DMS 273 (cell line): ENCODE results near the gene MMP23B.
A peak's percentile ranks its signal among the peaks of the same experiment; 100 is the strongest.
"Not testable (repeated sequence)": the region's sequence is repeated elsewhere in the genome, so short reads cannot be mapped to it uniquely, and the experiment has no call there.

Experiments
- DNase-seq: peaks from one replicate; lab custom pipeline; 2025; ENCODE audit not compliant: unreplicated experiment; lab: John Stamatoyannopoulos, UW

Gene MMP23B

GRCh38 chr1:1629430-1630190 lies 2.4 kb upstream of the MMP23B start:
- DNase-seq, result no peak

GRCh38 chr1:1630191-1630964 lies 1.6 kb upstream of the MMP23B start:
- peak; percentile 87 for DNase-seq

- peak; percentile 75 for DNase-seq
Measured at GRCh38 chr1:1630965-1631781, 800 bp upstream of the MMP23B start.

- DNase-seq, result not testable (repeated sequence)
Measured at GRCh38 chr1:1633409-1633808, 1.4 kb downstream of the MMP23B start.

- DNase-seq, result not testable (repeated sequence)
Measured at GRCh38 chr1:1634613-1635012, 2.6 kb downstream of the MMP23B start.

GRCh38 chr1:1636621-1637478 lies 4.9 kb downstream of the MMP23B start:
- not testable (repeated sequence) for DNase-seq

GRCh38 chr1:1637479-1637875 lies 5.5 kb downstream of the MMP23B start:
- not testable (repeated sequence) for DNase-seq

- DNase-seq, result not testable (repeated sequence)
Measured at GRCh38 chr1:1638528-1638927, 6.6 kb downstream of the MMP23B start.

- DNase-seq, result not testable (repeated sequence)
Measured at GRCh38 chr1:1639368-1639767, 7.4 kb downstream of the MMP23B start.

GRCh38 chr1:1640081-1640480 lies 8.1 kb downstream of the MMP23B start:
- DNase-seq, result not testable (repeated sequence)

- not testable (repeated sequence) for DNase-seq
Measured at GRCh38 chr1:1640711-1641461, 8.9 kb downstream of the MMP23B start.

GRCh38 chr1:1646326-1646725 lies 14.4 kb downstream of the MMP23B start:
- DNase-seq, result not testable (repeated sequence)

- not testable (repeated sequence) for DNase-seq
Measured at GRCh38 chr1:1647567-1648241, 15.7 kb downstream of the MMP23B start.

- not testable (repeated sequence) for DNase-seq
Measured at GRCh38 chr1:1648265-1648664, 16.3 kb downstream of the MMP23B start.

- DNase-seq, result peak; percentile 99
Measured at GRCh38 chr1:1658583-1659549, 26.9 kb downstream of the MMP23B start, which contains the start of gene CDK11B. Gene CDK11B, minus strand, starts transcription at chr1:1659004. Its CDS starts 1,519 bp downstream, at chr1:1657485.

GRCh38 chr1:1662392-1662791 lies 30.4 kb downstream of the MMP23B start:
- not testable (repeated sequence) for DNase-seq

GRCh38 chr1:1662830-1663560 lies 31.0 kb downstream of the MMP23B start:
- not testable (repeated sequence) for DNase-seq
